Stimulated activated CD4-positive, alpha-beta T cell treated with anti-CD3 and anti-CD28 coated beads, Interleukin-12 subunit alpha, Interleukin-12 subunit beta, amount 100 ng/mL, for 4 hours (primary cell): ENCODE results near the gene ASCL5.
"Not testable (repeated sequence)": the region's sequence is repeated elsewhere in the genome, so short reads cannot be mapped to it uniquely, and the experiment has no call there.

ENCODE experiments used
- DNase-seq: peaks from one replicate; pipeline ENCODE4 v3.0.0-alpha.2; 2020

ASCL5 gene

GRCh38 chr1:201126832-201127754 is at the start of gene ASCL5:
Gene ASCL5, minus strand, starts transcription at chr1:201127184. Its CDS starts 11,812 bp downstream, at chr1:201115372.
- DNase-seq: no peak

DNA sequence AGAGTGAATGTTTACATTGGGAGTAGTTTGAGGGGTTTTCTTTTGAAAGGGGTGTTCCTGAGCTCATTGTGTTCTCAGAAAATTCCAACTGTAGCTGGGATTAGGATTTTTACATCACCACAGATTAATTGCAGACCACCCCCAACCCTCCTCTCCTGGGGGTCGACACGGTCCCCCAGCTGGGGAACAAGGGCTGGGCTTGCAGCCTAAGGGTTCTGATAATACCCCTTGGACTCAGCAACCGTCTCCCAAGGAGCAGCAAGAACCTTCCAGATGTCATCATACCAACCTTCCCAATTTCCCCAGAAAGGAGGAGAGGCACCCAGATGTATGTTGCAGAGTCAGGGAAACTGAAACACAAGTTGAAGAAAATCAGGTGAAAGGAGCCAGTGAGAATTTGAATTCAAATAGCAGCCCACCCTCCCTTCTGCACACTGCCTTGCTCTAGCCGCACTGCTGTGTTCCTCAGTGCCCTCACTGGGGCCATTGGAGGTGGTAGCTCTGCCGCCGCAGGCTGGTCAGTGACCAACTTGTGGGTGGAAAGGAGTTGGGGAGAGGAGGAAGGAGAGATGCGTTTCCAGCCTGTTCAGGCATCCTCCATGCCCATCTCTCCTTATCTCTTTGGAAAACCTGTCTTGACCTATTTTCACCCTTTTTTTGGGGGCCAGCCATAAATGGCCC is 49.0 kb upstream of the ASCL5 start:
- DNase-seq: no peak

- DNase-seq: no peak
These were observed 46.8 kb upstream of the ASCL5 start for GRCh38 chr1:201173736-201174135.

DNA sequence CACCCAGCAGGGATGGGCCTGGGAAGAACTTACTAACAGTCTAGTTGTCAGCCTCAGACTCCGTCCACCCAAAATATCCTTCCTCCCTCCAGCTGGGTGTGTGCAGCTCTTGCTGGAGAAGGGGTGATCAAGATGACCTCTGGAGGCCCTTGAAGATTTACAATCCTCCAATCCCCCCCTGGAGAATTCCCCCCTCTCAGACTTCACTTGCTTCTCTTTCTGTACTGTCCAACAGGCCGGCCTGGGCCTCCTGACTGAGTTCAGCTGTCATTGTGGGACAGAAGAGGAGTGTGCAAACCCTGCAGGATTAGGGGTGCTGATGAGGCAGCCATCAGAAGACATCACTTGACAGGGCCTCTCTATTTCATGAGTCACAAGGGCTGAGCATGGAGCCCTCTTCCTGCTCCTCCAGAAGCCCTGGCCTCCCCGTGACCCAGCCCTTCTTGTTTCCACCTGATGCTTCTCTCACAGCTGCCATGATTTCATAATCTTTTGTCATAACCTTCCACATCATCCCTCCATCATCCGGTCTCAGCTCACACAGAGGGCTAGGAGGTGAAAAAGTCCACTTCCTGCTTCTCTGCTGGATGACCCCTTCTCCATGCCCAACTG is 46.1 kb upstream of the ASCL5 start:
- DNase-seq: no peak

DNA sequence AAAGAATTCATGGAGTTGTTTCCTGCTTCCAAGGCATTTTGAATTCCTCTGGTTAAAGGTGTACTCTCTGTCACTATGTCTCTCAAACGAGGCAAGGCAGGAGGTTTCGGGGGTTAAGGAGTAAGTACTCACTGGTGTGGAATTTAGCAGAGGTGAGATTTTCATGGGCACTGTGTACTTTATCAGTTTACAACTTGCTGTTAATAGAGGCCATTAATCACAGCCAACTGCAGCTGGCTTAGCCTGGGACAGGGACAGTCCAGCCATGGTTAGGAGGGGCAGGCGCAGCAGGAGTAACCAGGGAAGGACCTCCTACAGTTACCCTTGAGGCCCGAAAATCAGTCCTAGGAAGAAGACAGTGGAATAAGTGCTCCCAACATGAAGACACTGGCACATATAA is 45.3 kb upstream of the ASCL5 start:
- no peak for DNase-seq

- DNase-seq: peak; percentile 50
These were observed 44.4 kb upstream of the ASCL5 start for GRCh38 chr1:201171063-201172036.

DNA sequence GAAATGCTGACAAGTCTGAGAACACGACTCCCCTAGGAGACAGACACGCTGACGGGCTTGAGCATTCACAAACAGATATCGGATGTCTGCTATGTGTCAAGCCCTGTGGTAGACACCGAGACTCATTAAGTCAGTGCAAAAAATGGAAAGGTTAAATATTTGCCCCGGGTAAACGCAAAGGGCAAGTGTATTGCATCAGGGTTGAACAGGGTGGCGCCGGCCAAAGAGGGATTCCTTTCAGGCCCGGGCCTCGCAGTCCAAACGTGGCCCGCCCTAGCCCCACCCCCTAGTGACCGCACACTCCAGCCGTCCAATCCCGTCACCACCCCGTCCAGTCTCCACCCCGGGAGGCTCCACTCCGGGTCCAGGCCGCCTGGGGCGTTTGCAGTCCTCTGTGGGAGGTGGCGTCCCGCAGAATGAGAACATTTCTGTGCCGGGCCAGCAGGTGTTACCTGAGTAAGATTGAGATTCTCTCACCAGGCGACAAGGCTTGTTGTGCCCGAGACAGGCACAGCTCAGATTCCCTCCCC is 43.6 kb upstream of the ASCL5 start:
- DNase-seq: peak; percentile 61

DNA sequence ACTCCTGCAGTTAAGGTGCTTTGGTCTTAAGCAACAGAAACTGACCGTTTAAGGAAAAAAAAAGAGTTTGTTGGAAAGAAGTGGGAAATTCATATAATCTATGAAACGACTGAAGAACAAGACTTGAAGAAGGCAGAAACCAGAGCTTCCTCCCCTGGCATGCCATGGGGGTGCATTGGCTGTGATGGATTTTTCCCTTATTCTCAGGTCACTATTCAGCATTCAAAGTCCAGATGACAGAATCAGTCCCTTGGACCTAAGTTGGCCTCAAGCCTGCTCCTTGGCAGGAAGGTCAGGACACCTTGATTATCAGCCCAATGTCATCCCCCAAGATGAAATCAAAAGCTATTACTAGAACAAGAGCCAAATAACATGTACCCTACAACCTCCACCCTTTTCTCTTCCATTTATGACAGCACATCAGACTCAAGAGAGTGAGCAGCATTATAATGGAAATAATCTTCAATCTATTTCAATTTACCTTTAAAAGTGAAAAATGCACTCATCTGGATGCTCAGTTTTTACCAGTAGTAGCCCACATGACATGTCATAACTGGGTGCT is 43.1 kb upstream of the ASCL5 start:
- DNase-seq: no peak

DNA sequence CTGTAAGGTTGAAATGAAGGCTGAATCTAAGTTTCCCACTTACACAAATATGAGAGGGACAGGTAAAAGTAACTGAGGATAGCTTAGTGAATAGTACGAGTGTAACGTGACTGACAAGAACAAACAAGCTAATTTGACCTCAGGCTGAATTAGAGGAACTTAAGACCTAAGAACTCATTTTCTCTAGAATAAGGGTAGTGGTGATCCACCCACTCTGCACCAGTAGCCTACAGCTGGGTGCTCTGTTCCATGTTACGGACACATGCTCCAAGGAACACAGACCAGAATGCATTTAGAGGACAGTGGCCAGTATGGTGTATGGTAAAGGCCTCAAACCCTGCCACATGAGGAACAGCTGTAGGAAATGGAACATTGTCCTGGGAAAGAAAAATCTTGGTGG is 42.2 kb upstream of the ASCL5 start:
- DNase-seq: no peak

DNA sequence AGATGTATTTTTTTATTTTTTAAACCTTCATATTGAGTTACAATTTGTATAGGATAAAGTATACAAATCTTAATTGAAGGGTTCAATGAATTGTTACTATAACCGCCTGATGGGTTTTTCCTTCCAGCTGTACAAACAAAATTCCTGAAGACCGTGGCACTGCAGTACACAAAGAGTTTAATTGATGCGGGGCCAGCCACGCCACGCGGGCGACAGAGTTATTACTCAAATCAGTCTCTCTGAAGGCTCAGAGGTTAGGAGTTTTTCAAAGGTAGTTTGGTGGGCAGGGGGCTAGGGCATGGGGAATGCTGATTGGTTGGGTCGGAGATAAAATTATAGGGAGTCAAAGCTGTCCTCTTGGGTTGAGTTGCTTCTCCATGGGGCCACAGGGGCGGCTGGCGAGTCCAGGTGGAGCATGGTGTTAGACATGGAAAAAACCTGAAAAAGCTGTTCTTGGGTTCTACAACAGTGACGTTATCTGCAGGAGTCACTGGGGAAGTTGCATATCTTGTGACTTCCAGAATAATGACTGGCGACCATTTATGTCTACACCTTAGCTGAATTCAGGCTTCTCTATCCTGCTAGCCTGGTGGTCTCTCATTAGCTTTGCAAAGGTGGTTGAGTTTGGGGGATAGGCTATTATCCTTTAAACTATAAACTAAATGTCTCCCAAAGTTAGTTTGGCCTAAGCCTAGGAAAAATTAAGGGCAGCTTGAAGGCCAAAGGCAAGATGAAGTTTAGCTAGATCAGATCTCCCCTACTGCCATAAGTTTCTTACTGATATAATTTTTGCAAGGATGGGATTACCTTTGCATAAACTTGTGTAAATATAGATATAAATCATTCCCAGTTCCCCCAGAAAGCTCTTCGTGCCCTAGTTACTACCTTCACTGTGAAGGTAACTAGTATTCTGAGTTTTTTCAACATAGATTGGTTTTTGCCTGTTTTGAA is 40.3 kb upstream of the ASCL5 start:
- no peak for DNase-seq

DNA sequence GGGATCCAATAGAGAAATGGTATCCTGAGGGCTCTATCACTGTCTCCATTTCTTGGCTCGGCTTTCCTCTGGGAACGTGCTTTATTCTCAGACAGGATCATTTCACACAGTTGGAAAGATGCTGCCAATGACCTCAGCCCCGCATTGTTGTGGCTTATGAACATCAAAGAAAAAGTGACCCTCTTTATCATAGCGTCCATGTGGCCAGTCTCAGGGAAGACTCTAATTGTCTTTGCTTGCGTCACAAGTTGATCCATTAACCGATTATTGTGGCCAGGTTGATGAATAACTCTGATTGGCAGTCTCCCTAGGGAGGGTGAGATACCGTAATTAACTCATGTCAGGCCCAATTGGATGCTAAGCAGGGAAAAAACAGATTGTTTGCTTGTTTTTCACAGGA is 37.7 kb upstream of the ASCL5 start:
- DNase-seq: no peak

DNA sequence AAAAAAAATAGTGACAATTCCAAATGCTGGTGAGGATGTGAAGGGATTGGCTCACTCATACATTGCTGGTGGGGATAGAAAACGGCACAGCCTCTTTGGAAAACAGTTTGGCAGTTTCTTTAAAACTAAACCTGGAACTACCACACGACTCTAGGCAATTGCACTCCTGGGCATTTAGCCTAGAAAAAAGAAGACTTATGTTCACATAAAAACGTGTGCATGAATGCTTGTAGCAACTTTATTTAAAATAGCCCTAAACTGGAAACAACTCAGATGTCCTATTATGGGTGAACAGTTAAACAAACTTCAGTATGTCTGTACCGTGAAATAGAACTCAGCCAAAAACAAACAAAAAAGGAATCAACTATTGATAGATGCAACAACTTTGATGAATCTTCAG is 36.7 kb upstream of the ASCL5 start:
- DNase-seq: no peak

GRCh38 chr1:201163036-201163435 is 36.1 kb upstream of the ASCL5 start:
- DNase-seq: not testable (repeated sequence)

GRCh38 chr1:201157949-201158348 is 31.0 kb upstream of the ASCL5 start:
- DNase-seq: no peak

GRCh38 chr1:201156819-201157218 is 29.8 kb upstream of the ASCL5 start:
- no peak for DNase-seq

DNA sequence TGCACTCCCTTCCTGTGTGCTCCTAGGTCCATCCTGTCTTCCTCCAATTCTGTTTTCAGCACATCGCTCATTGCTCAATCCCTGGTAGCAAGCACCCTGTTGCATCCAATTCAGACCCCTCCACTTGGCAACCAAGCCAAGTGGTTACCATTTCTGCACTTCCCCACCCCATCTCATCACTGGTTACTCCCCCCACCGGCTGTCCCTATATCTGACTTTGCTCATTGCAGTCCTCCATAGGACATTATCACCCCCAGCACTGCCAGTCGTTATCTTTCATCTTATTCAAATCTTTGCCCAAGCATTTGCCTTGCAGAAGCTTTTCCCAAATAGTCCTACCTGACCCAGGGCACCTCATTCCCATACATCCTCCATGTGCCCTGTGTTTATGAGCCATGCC is 29.4 kb upstream of the ASCL5 start:
- DNase-seq: no peak

GRCh38 chr1:201155354-201155753 is 28.4 kb upstream of the ASCL5 start:
- DNase-seq: no peak

GRCh38 chr1:201154389-201155165 is 27.6 kb upstream of the ASCL5 start, which contains the start of gene TMEM9:
Gene TMEM9, minus strand, starts transcription at chr1:201154474. Its CDS starts 551 bp downstream, at chr1:201153923.
- peak; percentile 99 for DNase-seq

DNA sequence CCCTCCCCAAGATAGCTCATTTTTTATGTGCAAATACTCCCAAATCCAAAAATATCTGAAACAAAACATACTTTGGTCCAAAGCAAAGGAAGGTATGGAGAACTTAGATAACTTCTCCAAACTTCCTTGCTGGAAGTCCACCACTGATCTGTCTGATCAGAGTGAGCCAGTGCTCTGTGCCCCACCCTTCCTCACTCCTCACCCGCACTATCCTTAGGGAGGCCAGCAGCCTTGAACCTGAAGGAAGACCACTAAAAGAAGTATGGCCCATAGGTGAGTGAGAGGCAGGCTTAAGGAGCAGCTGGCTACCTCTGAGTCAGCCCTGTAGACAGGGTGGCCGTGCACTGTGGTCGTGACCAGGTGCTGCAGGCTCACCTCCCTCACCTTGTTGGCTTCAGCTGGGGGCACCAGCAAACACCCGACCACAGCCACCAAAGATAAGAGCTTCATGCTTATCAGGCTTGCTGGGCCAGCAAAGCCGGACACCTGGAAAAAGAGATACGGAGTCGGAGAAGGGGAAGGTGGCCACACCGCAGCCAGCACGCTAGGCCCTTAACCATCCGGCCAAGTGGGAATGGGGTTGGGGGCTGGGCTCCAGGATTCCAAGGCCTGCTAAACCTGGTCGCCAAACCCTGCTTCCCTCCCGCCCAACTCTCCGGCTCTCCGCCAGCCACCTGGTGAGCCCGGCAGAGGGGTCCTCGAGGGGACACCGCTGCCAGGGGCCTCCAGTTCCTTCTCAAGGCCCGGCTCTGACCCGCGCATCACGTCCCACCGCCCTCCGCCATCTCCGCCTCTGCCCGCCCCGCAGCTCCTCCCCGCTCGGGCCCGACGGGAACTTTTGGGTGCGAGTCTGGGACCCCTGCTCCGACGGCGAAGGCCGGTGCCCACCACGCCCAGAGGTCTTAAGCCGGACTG is 26.7 kb upstream of the ASCL5 start:
- no peak for DNase-seq
